PC-3 (cell line): ENCODE measurements around the gene RASL10B.

Experiments
- CTCF ChIP-seq: fragments of 300-600 bp; sonication (generic); conservative IDR thresholded peaks from 2 replicates; pipeline ENCODE4 v1.5.1; 2017; ENCODE audit warnings: antibody characterized with exemption, low read depth, mild to moderate bottlenecking, low read length
- EZH2 ChIP-seq: fragments of 300-600 bp; sonication (generic); IDR thresholded peaks from one replicate; pipeline ENCODE4 v1.6.1; 2017; ENCODE audit warnings: antibody characterized with exemption, mild to moderate bottlenecking, low read length; ENCODE audit not compliant: unreplicated experiment
- EZH2phosphoT487 ChIP-seq: fragments of 300-600 bp; sonication (generic); IDR thresholded peaks from 2 replicates; pipeline ENCODE4 v1.6.1; 2018; ENCODE audit warnings: mild to moderate bottlenecking, antibody characterized with exemption, low read length, borderline replicate concordance

GRCh38 chr17:35732806-35733136, 1.3 kb downstream of the RASL10B start:
- TF ChIP-seq CTCF (no peak), EZH2 (no peak), EZH2phosphoT487 (no peak)
